IPS-18c (cell line): ENCODE results near the gene CAPZA1.

Experiments
- H3K4me3 ChIP-seq: 2 replicates; pipeline ENCODE4 v1.7.0; 2013; ENCODE audit warnings: low read depth, mild to moderate bottlenecking, low read length, moderate library complexity; ENCODE audit not compliant: insufficient read depth
- H3K9me3 ChIP-seq: one replicate; pipeline ENCODE4 v1.6.1; 2013; ENCODE audit warnings: mild to moderate bottlenecking, low read length, moderate library complexity; ENCODE audit not compliant: control insufficient read depth, insufficient read depth

Gene CAPZA1

GRCh38 chr1:112619518-112620376 lies at the start of gene CAPZA1:
CAPZA1 (plus strand) TSS chr1:112619832; CDS start chr1:112619845, 13 bp downstream.
- peak within 1 kb of the TSS; percentile 100 for H3K4me3 ChIP-seq
- H3K9me3 ChIP-seq = peaks cover 2% of the 10 kb centered on the region

- no peak overlapping the region for H3K4me3 ChIP-seq
Observed at GRCh38 chr1:112575154-112575804, 44.4 kb upstream of the CAPZA1 start.

GRCh38 chr1:112576240-112576639 lies 43.4 kb upstream of the CAPZA1 start:
- Histone ChIP-seq H3K9me3 (no peaks in the 10 kb centered on the region), H3K4me3 (no peak overlapping the region)

More at GRCh38 chr1:112575154-112575804, 44.4 kb upstream of the CAPZA1 start:
- H3K9me3 ChIP-seq = no peaks in the 10 kb centered on the region

GRCh38 chr1:112579801-112580510 lies 39.7 kb upstream of the CAPZA1 start:
- no peaks in the 10 kb centered on the region for H3K9me3 ChIP-seq
- H3K4me3 ChIP-seq = no peak overlapping the region

GRCh38 chr1:112581586-112582192 lies 37.9 kb upstream of the CAPZA1 start:
- Histone ChIP-seq H3K4me3 (no peak overlapping the region), H3K9me3 (peaks cover 2% of the 10 kb centered on the region)

- no peak overlapping the region for H3K4me3 ChIP-seq
Observed at GRCh38 chr1:112583366-112583765, 36.3 kb upstream of the CAPZA1 start.

GRCh38 chr1:112589766-112590165 lies 29.9 kb upstream of the CAPZA1 start:
- no peak overlapping the region for H3K4me3 ChIP-seq
- peaks cover 2% of the 10 kb centered on the region for H3K9me3 ChIP-seq

More at GRCh38 chr1:112583366-112583765, 36.3 kb upstream of the CAPZA1 start:
- H3K9me3 ChIP-seq = peaks cover 2% of the 10 kb centered on the region

GRCh38 chr1:112594208-112594876 lies 25.3 kb upstream of the CAPZA1 start:
- no peak overlapping the region for H3K4me3 ChIP-seq
- H3K9me3 ChIP-seq = no peaks in the 10 kb centered on the region

GRCh38 chr1:112599477-112599876 lies 20.2 kb upstream of the CAPZA1 start:
- Histone ChIP-seq H3K9me3 (no peaks in the 10 kb centered on the region), H3K4me3 (no peak overlapping the region)

- H3K4me3 ChIP-seq = no peak overlapping the region
- H3K9me3 ChIP-seq = no peaks in the 10 kb centered on the region
Observed at GRCh38 chr1:112603012-112603411, 16.6 kb upstream of the CAPZA1 start.

GRCh38 chr1:112603541-112603940 lies 16.1 kb upstream of the CAPZA1 start:
- no peaks in the 10 kb centered on the region for H3K9me3 ChIP-seq
- H3K4me3 ChIP-seq = no peak overlapping the region

GRCh38 chr1:112605633-112606327 lies 13.9 kb upstream of the CAPZA1 start:
- Histone ChIP-seq H3K4me3 (no peak overlapping the region), H3K9me3 (no peaks in the 10 kb centered on the region)

- Histone ChIP-seq H3K4me3 (no peak overlapping the region), H3K9me3 (no peaks in the 10 kb centered on the region)
Observed at GRCh38 chr1:112614460-112615065, 5.1 kb upstream of the CAPZA1 start.

GRCh38 chr1:112618114-112618720 lies 1.4 kb upstream of the CAPZA1 start:
- H3K9me3 ChIP-seq = peaks cover 2% of the 10 kb centered on the region

GRCh38 chr1:112618721-112619517 lies 713 bp upstream of the CAPZA1 start, which contains the start of gene ST7L:
ST7L (minus strand) TSS chr1:112619141; CDS start chr1:112619113, 28 bp downstream.
- H3K4me3 ChIP-seq = peak within 1 kb of the TSS; percentile 100
- peaks cover 2% of the 10 kb centered on the region for H3K9me3 ChIP-seq

More at GRCh38 chr1:112618114-112618720, 1.4 kb upstream of the CAPZA1 start:
- H3K4me3 ChIP-seq = peak overlapping the region; percentile 100
